Measurements from ENCODE around the gene TBCK.

The TBCK gene

DNA sequence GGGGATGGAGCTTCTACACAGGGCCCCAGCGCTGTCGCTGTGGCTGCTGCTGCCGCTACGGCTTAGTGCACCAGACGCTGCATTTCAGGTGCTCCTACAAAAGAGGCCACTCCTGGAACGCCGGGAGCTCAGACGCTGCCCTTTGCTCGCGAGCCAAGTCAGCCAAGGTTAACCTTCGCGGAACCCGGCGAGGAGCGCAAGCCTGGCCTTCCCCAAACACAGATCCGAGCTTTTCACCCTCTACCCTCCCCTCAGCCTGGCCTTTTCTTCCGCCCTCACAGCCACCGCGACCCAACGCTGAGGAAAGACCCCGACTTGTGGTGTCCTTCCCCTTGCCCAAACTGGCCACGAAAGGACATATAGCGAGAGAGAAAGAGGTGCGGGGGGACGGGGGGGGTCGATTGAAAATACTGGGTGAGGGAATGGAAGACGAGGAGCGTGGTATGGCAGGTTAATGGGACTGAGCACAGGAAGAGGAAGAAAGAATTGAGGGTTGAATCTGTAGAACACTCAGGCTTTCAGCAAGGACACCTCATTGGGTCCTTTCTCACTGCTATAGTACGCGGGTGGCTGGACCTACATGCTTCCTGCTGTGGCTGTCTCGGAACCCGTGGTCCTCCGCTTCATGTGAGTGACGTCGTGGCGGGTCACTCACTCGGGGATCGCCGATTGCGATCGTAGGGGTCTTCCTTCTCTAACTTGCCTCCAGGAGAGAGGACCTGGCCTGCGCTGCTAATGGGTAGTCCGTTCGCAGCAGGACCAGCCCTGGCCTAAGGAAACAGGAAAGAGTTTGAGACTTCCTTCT, at the start of gene TBCK, which contains the start of gene AIMP1:
Gene TBCK (minus strand): TSS at position 242 of the 805 bp plus-strand sequence. CDS start 7,249 bp downstream, outside the sequence.
Gene AIMP1 (plus strand): TSS at position 583 of the 805 bp plus-strand sequence. CDS start 8,460 bp downstream, outside the sequence.
- H3K4me3 ChIP-seq (ENCODE audit: low read length): peak within 1 kb of the TSS; percentile 69
- DNase-seq (ENCODE audit: low read depth): peak; percentile 89
- TF ChIP-seq, protein P1, sequence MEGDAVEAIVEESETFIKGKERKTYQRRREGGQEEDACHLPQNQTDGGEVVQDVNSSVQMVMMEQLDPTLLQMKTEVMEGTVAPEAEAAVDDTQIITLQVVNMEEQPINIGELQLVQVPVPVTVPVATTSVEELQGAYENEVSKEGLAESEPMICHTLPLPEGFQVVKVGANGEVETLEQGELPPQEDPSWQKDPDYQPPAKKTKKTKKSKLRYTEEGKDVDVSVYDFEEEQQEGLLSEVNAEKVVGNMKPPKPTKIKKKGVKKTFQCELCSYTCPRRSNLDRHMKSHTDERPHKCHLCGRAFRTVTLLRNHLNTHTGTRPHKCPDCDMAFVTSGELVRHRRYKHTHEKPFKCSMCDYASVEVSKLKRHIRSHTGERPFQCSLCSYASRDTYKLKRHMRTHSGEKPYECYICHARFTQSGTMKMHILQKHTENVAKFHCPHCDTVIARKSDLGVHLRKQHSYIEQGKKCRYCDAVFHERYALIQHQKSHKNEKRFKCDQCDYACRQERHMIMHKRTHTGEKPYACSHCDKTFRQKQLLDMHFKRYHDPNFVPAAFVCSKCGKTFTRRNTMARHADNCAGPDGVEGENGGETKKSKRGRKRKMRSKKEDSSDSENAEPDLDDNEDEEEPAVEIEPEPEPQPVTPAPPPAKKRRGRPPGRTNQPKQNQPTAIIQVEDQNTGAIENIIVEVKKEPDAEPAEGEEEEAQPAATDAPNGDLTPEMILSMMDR (IDR thresholded peaks at IDR 0.05; ENCODE audit: insufficient read depth, low read depth, low read length, missing control alignments): no peak

DNA sequence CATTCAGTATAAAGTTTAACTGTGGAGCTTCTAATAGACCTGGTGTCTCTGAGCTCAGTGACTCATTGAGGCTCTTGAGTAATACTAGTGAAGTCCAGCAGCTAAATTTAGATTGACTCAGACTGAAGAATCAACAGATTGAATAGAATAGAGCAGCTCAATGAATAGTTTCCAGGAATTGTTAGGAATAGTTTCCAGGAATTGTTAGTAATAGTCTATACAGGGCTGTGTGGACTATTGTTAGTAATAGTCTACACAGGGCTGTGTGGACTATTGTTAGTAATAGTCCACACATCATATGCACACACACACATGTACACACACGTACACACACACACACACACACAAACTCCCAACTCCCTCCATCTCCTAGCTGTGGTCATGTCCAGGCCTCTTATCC, 49.6 kb upstream of the TBCK start:
- peak; percentile 90 for DNase-seq (ENCODE audit: low read depth)
- TF ChIP-seq, protein P1 (IDR thresholded peaks at IDR 0.05; ENCODE audit: insufficient read depth, low read depth, low read length, missing control alignments): no peak
- H3K4me3 ChIP-seq (ENCODE audit: low read length): no peak overlapping the region

DNA sequence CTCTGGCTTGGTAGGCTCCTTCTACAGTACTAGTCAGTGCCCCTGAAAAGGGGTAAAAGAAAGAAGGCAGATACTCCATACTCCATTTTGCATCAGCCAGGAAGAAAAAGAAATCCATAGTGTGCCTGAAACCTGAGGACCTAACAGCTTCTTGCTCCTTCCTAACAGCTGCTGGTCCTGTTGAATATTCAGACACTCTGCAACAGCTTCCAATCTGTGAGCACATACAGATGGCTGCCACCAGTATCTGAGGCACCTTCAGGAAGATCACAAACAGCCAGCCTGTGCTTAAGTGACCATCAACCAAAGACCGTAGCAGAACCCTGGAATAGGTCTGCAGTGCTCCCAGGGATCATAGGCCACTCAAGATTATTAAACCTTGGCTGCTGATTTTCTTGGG, 48.3 kb upstream of the TBCK start:
- no peak for DNase-seq (ENCODE audit: low read depth)
- TF ChIP-seq, protein P1 (IDR thresholded peaks at IDR 0.05; ENCODE audit: insufficient read depth, low read depth, low read length, missing control alignments): no peak
- H3K4me3 ChIP-seq (ENCODE audit: low read length): no peak overlapping the region

DNA sequence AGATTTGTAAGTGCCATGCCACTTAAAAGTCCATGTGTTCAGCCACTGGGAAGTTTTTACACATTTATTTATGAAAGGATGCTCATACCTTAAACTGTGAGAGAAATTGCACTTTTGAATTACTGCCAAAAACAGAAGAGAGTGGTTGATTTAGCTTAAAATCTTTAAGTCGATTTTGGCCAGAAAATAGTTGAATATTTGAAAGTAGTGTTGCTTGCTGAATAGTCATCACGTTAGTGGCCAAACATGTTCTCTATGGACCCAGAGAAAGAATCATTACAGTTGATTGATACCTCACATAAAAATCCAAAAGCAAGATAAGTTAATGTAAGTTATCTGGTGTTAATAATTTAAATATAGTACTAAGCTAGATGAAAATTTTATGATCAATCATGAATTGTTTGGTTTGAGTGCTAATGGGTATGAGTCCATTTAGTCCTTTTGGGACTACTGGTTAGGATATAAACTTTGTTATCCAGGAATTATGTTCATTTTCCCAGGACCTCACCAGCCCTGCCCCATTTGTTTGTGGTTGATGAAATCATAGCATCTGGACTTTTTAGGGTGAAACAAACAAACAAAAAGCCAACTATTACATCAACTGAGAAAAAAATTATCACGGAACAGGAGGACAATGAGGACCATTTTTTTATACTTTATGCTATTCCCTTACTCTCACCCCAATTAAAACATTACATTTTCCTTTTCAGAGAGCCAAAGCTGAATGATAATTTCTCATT, 46.2 kb upstream of the TBCK start:
- TF ChIP-seq, protein P1 (IDR thresholded peaks at IDR 0.05; ENCODE audit: insufficient read depth, low read depth, low read length, missing control alignments): no peak
- H3K4me3 ChIP-seq (ENCODE audit: low read length): no peak overlapping the region
- no peak for DNase-seq (ENCODE audit: low read depth)

DNA sequence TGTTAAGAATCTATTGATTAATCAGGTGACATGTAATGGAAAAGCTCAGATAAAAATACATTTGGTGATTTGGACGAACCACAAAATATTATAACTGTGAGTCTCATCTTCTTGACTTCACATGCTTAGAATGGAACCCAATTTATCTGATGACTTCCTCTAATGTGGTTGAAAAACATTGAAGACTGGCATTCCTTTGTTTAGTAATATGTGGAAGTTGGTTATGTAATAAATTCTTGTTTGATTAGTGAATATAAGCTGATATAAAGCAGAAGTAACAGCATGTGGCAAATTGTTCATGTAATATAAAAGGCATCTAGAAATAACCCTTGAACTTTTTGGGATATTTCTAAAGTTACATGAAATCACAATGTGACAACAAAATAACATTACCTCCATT, 42.9 kb upstream of the TBCK start:
- peak; percentile 47 for DNase-seq (ENCODE audit: low read depth)
- TF ChIP-seq, protein P1 (IDR thresholded peaks at IDR 0.05; ENCODE audit: insufficient read depth, low read depth, low read length, missing control alignments): no peak
- no peak overlapping the region for H3K4me3 ChIP-seq (ENCODE audit: low read length)

DNA sequence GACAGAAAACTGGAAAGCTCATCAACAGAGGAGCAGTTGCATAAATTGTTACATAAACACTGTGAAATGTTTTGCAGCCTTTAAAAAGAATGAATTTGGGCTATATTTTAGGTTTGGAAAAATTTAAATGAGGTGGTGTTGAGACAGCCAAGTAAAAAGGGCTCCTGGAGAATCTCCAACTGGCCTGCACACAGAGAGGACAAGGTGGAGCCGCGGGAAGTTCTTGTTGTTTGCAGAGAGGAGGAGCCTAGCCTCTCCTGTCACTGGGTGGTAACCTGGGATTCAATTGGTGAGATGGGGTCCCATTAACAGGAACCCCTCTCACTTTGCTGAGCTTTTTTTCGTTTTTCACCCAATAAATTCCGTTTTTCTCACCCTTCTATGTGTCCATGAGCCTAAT, 39.2 kb upstream of the TBCK start:
- no peak for DNase-seq (ENCODE audit: low read depth)
- no peak overlapping the region for H3K4me3 ChIP-seq (ENCODE audit: low read length)
- TF ChIP-seq, protein P1 (IDR thresholded peaks at IDR 0.05; ENCODE audit: insufficient read depth, low read depth, low read length, missing control alignments): no peak

All from epithelial cell of esophagus (primary cell).